NCI-H1048 (cell line): ENCODE measurements around the gene RMC1.
"Not testable (repeated sequence)": the region's sequence is repeated elsewhere in the genome, so short reads cannot be mapped to it uniquely, and the experiment has no call there.

Experiments
- DNase-seq: peaks from one replicate; lab custom pipeline; 2025; lab: John Stamatoyannopoulos, UW

RMC1 gene

GRCh38 chr18:23503038-23503962, at the start of gene RMC1:
TSS of gene RMC1 (plus strand) at chr18:23503511. CDS start at chr18:23503619, 108 bp downstream.
- DNase-seq: peak; percentile 90

DNA sequence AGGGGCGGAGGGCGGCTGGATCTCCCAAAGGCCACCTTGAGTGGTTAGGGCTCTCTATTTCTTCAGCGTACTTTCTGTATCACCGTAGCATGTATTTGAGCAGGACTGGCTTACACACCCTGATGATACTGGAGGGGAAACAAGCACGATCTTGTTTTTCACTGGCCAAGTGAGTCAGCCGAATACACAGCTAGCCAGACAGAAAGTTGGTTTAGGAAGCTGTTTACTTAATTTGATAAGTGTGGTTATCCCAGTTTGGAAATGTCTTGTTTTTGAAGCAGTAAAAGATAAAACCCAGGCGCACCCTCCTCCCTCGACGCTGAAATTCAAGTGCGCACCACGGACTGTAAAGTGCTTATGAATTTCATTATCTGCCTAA, 49.6 kb upstream of the RMC1 start:
- DNase-seq: no peak

GRCh38 chr18:23456835-23457234, 46.5 kb upstream of the RMC1 start:
- DNase-seq: no peak

- DNase-seq: no peak
Measured at GRCh38 chr18:23458830-23459529, 44.3 kb upstream of the RMC1 start.

- DNase-seq: no peak
Measured at GRCh38 chr18:23459530-23459921, 43.8 kb upstream of the RMC1 start.

- no peak for DNase-seq
Measured at GRCh38 chr18:23460285-23461273, 42.7 kb upstream of the RMC1 start.

DNA sequence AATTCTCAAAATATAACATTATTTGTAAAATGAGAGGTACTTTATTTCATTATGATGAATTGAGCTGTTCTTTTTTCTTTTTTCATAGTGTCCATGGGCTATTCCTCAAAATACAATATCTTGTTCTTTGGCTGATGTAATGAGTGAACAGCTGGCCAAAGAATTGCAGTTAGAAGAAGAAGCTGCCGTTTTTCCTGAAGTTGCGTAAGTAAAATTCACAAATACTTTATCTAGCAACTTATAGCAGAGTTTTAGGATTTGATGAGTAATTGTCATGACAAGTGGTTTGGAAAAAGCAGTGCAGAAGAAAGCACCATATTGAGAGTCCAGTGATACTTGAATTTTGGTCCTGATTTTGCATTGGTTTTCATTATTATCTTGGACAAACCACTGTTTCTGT, 40.4 kb upstream of the RMC1 start:
- DNase-seq: no peak

- DNase-seq: no peak
Measured at GRCh38 chr18:23468753-23469459, 34.4 kb upstream of the RMC1 start.

- no peak for DNase-seq
Measured at GRCh38 chr18:23470620-23471387, 32.5 kb upstream of the RMC1 start.

DNA sequence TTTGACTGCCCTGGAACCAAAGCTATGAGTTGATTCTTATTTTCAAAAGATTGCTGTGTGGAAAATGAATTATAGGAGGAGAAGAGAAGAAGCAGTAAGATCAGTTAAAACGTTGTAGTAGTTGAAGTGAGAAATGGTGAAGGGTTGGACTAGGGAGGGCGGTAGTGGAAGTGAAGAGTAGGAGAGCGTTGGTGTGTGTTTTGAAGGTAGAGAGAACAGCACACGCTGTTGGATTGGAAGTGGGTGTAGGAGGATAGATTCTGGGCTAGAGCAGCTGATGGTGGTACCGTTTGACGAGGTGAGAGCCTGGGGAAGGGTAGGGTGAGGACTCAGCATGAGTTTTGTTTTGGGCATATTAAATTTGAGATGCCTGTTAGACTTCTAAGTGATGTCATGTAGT, 31.8 kb upstream of the RMC1 start:
- DNase-seq: no peak

DNA sequence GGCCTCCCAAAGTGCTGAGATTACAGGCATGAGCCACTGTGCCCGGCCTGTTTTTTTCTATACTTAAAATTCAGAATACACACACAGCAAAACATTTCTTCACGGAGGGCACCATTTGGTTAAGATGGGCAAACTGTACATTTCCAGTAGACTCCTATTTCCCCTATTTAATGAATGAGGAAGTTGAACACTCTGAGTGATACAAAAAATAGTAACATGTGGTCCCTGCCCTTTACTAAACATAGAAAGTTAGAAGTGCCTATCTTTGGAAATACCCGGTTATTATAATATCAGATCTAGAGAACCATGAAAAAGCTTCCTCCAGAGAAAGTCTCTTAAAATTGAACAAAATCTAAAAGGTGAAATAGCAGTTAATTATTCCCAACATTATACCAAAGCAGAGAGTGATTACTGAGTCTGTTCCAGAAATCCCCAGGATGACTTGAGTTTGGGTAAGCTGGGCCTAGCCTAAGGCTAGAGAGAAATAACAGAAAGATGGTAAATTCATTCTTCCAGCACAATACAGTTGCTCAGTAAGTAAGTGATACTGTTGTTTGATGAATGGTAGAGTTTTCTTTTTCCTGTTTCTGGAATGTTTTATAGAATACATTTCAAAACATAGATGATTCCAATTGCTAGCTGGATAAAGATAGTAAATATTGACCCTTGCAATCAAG, 23.3 kb upstream of the RMC1 start:
- DNase-seq: no peak

DNA sequence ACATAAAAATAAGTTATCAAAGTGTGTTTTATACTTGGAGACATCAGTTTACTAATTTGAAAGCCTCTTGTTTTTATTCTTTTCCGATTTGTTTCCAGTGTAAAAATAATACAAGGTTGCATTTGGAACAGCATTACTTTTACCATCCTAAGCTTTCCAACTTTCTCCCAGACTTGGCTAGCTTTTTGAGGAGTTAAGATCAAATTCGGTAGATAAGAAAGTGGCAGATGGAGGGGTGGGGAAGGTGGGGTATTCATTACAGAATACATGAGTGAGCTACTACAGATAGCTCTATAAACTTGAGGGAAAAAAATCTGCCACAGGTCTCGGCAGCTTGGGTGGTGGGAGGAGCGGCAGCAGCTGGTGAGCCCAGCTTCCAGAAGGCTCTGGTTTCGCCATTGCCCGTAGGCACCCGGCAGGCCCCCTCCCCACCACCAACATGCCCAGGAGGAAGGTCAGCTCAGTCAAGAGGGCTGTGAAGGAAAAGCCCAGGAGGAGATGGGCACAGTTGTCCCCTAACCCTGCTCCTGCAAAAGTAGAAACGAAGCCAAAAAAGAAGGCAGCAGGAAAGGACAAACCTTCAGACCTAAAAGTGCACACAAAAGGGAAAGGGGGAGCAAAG, 18.6 kb upstream of the RMC1 start:
- no peak for DNase-seq

GRCh38 chr18:23485386-23485785, 17.9 kb upstream of the RMC1 start:
- DNase-seq: no peak

DNA sequence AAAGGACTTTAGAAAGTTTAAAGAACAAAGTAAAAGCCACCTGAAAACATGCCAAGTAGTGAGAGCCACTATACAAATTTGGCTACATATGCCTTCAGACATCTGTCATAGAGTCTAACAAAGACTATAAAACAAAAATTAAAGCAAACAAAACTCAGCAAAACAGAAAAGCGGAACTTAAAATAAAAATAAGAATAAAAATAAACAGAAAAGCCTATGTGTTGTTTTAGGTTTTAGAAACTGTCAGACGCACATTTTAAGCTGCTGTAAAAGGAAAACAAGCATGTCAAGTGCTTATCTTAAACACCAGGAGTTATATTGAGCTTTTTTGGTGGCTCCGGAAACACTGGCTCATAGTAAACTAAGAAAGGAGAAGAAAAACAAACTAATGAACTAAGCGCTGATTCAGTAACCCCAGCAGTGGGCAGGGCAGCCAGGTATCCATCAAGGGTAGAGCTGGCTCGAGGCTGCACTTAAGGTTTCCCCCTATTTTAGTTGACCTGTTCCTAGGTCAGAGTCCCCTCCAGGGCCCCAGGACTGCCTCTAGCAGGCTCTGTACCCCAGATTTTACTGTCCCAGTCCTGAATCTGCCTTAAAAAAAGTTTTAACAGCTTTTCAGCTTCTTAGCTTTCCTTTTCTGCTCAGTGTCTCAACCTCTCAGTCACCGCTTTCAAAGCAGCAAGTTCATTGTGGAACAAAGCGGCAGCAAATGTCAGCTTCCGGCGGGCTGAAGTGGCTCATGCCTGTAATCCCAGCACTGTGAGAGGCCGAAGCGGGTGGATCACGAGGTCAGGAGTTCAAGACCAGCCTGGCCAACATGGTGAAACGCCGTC, 15.4 kb upstream of the RMC1 start:
- DNase-seq: no peak

GRCh38 chr18:23489586-23489985, 13.7 kb upstream of the RMC1 start:
- not testable (repeated sequence) for DNase-seq

- no peak for DNase-seq
Measured at GRCh38 chr18:23493654-23494053, 9.7 kb upstream of the RMC1 start.

- no peak for DNase-seq
Measured at GRCh38 chr18:23494992-23495391, 8.3 kb upstream of the RMC1 start.

DNA sequence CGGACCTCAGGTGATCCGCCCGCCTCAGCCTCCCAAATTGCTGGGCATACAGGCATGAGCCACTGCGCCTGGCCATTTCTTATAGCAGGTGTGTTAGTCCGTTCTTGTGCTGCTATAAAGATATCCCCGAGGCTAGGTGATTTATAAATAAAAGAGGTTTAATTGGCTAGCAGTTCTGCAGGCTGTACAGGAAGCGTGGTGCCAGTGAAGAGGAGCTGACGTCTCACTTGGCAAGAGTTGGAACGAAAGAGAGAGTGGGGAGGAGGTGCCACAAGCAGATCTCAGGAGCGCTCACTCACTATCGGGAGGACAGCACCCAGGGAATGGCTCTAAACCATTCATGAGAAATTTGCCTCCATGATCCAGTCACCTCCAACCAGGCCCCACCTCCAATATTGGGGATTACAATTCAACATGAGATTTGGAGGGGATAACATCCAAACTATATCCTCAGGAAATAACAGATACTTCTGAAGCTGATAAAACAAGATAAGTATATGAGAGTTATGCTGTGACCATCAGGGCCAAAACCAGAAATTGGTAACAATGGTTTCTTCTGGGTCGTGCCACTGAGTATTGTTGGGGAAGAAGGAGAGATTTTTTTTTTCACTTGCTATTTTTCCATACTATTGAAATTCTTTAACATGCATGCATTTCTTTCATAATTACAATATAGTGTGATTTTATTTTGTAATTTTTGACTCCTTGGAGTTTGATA, 7.4 kb upstream of the RMC1 start:
- no peak for DNase-seq
